ENCODE results near the gene CD3E.
A peak's percentile ranks its signal among the peaks of the same experiment; 100 is the strongest.
"Not testable (repeated sequence)": the region's sequence is repeated elsewhere in the genome, so short reads cannot be mapped to it uniquely, and the experiment has no call there.

Gene CD3E

DNA sequence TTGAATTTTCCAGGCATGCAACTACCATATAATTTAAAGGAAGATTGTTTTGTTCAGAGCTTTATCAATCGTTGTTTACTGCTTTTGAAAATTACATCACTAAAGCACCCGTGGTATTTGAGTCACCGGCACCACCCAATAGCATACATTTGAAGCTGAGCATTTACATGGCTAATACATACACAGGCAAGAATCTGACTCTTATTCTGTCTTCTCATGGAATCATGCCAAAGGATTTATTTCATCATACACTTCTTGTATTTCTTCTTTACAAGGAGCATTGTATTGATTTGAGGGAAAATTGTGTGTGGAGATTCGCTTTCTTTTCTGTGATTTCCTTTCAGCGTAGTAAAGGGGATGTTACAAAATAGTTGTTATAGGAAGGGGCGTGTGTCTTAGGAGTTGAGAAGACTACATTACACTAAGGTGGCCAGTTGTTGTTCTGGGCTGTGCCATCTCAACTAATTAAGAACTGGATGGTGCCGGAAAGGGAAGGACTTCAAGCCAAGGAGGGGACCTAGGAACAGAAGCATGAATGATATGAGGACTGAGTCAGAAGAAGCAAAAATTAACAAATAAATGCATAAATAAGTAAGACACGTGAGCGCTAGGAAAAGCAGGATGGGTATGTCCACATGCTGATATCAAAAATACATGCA lies 12.9 kb upstream of the CD3E start:
- DNase-seq (ENCODE audit: low spot score) = no peak

DNA sequence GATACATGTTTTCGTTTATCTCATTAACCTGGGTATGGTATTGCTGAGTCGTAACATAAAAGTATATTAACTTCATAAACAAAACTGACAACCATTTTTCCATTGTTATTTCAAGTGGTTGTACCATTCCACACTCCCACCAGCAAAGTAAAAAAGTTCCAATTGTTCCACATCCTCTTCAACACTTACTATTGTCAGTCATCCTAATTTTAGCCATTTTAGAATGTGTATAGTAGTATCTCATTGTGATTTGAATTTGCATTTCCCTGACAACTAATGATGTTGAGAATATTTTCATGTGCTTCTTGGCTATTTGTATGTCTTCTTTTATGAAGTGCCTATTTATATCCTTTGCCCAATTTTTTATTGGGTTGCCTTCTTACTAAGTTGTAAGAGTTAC lies 10.5 kb upstream of the CD3E start:
- DNase-seq (ENCODE audit: low spot score) = no peak

- DNase-seq (ENCODE audit: low spot score) = no peak
Observed at GRCh38 chr11:118295199-118295598, 9.3 kb upstream of the CD3E start.

DNA sequence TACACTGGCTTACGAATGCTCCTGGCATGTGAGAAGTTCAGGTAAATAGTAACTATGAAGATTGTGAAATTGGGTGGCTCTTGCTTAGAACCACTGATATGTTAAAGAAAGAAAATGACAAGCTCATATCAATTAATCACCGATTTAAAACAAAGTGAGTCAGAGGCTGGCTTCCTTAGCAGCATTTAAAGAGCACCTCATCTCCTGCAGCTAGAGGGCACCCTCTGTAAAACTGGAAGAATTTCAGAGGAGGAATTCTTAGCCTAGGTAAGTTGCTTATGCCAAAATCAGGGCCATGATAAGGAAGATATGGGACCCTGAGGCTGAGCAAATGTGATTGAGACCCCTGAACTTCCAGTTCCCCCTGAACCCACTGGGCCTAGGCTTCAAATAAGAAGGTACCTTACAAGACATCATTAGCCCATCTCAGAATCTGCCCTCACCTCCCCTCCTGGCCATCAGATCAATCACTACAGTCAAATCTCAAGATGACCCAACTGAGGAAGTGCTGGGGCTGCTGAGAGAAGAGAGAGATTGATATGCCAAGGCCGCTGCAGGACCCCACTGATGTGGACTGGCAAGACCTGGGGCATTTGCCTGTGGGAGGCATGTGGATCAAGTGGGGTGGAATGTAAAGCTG lies 8.6 kb upstream of the CD3E start:
- peak; percentile 7 for DNase-seq (ENCODE audit: low spot score)

DNA sequence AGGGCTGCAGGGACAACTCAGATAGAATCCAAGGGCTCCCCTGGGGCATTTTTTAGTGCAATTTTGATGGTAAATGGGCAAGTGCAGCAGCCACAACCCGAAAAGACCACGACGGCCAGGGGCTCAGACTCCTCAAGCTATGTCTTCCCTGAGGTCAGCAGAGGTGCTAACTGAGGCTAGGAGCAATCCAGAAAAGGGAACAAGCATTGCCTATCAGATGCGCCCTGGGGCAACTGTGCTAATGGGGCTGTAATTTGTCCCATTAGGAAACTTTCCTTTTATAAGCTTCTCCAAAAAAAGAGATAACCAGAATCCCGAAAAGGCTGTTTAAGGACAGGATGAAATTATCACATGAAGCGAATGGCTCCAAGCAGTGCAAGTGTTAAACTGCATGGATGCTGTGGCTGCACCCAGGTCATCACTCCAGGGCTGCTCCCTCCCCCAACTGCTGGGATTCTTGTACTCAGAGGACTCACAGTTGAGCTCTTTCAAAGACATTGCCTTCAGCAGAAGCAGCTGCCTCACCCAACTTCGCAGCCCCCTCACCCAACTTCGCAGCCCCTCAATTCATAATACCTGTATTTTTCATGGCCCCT lies 2.8 kb upstream of the CD3E start:
- no peak for DNase-seq (ENCODE audit: low spot score)

DNA sequence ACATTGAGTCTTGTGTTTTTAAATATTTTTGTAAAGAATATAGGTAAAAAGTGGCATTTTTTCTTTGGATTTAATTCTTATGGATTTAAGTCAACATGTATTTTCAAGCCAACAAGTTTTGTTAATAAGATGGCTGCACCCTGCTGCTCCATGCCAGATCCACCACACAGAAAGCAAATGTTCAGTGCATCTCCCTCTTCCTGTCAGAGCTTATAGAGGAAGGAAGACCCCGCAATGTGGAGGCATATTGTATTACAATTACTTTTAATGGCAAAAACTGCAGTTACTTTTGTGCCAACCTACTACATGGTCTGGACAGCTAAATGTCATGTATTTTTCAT lies 333 bp upstream of the CD3E start:
- no peak for DNase-seq (ENCODE audit: low spot score)

DNA sequence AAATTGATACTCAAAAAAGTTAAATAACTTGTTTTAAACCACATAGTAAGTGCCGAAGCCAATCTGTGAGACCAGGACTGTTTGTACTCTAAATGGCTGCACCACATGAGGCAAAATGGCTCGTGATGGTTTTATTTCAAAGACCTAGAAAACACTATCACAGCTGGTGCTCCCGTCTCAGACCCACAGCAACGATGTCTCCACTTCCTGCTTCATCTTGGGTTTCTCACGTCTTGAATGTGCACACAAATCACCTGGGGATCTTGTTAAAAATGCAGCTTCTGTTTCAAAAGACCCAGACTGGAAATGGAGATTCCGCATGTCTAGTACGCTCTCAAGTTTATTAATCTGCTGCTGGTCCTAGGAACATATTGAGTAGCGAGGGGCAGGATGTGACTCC lies 1.2 kb downstream of the CD3E start:
- no peak for DNase-seq (ENCODE audit: low spot score)

- no peak for DNase-seq (ENCODE audit: low spot score)
Observed at GRCh38 chr11:118306556-118306955, 2.0 kb downstream of the CD3E start.

GRCh38 chr11:118308995-118309528 lies 4.5 kb downstream of the CD3E start:
- not testable (repeated sequence) for DNase-seq (ENCODE audit: low spot score)

DNA sequence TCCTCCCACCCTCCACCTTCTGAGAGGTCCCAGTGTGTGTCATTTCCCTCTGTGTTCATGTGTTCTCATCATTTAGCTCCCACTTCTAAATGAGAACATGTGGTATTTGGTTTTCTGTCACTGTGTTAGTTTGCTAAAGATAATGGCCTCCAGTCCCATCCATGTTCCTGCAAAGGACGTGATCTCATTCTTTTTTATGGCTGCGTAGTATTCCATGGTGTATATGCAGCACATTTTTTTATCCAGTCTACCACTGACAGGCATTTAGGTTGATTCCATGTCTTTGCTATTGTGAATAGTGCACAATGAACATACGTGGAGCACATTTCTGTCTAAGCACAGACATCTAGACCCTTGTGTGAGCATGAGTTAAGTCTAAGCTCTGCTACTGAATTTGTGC lies 5.7 kb downstream of the CD3E start:
- no peak for DNase-seq (ENCODE audit: low spot score)

DNA sequence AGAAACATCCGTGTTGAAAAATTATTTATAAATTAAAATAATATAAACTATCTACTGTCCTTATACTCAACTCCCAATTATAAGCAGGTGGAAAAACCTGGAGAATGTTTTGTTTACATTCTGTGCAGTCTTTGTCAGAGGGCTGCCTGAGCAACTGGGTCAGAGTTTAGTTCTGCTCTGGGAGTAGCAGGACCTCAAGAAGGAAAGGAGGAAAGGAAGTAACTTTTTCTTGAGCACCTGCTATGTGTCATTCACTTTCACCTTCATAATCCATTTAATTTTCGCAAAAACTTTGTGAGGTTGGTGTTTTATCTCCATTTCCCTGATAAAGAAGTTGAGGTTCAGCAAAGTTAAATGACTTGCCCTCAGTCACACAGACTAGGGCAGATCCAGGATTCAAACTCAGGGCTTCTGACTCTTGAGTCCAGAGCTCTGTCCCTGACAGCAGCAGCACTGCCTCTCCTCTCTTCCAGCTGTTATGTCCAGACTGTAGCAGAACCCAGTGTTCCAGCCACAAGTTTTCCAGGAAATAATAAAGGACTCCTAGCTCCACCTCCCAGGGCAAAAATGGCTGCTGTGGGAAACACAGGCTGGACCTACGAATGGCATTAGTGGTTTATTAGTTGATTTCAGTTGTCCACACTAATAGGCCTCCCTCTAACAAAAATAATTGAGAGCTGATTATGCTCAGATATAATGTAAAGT lies 6.4 kb downstream of the CD3E start:
- DNase-seq (ENCODE audit: low spot score) = no peak

DNA sequence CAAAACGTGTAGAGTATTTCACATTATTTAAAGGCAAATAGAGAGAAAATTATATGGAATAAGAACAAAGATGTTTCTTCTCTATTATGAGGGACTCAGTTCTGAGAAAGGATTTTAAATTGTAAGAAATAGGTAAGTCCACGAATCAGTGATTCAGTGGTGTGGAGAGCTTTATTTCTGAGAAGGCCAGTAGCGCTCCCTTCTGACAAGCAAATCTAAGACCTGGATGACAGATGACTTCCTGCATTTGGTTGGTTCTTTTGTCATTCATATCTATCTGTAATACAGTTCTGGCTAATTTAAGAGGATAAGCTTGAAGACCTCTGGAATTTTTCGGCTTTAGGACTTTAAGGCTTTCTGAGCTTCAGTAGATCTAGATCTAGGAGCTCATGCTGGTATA lies 7.0 kb downstream of the CD3E start:
- no peak for DNase-seq (ENCODE audit: low spot score)

DNA sequence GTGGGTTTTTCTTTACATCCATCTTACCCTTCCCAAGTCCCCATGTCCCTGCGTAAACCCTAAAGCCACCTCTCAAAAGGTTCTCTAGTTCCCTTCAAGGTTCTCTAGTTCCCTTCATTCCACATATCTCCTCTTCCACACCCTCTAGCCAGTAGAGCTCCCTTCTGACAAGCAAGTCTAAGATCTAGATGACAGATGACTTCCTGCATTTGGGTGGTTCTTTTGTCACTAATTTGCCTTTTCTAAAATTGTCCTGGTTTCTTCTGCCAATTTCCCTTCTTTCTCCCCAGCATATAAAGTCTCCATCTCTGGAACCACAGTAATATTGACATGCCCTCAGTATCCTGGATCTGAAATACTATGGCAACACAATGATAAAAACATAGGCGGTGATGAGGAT lies 7.8 kb downstream of the CD3E start:
- no peak for DNase-seq (ENCODE audit: low spot score)

DNA sequence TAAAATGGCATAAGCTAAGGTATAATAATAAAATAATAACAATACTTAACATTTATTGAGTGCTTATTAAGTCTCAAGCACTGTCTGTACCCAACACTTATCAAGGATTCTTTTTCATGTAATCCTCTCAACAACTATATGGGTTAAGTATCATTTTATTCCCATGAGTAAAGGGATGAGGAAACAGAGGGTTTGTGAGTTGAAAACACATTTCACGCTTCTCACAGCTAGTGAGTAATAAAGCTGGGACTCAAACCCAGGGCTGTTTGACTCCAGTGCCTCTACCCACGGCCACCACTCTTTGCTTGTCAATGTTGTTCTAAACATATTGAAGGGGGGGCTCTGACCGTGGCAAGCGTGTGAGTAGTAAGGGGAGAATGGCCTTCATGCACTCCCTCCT lies 8.7 kb downstream of the CD3E start:
- no peak for DNase-seq (ENCODE audit: low spot score)

DNA sequence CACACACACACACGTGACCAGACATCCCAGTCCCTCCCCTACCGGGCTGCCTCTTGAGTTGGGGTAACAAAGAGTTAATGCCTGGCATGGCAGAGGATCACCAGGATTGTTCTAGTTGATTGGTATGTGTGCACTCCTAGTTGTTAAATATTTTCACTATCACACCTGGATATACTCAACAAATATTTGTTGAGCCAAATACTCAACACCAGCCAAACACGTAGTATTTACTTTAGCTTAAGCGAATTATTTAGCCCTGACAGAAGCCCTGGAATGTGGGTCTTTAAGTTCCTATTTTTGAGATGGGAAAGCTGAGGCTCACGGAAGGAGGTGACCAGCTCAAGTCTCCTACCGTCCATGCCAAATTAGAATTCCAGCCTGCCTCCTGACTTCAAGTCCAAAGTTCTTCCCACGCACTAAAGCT lies 10.5 kb downstream of the CD3E start:
- no peak for DNase-seq (ENCODE audit: low spot score)

GRCh38 chr11:118318124-118318523 lies 13.6 kb downstream of the CD3E start:
- no peak for DNase-seq (ENCODE audit: low spot score)

DNA sequence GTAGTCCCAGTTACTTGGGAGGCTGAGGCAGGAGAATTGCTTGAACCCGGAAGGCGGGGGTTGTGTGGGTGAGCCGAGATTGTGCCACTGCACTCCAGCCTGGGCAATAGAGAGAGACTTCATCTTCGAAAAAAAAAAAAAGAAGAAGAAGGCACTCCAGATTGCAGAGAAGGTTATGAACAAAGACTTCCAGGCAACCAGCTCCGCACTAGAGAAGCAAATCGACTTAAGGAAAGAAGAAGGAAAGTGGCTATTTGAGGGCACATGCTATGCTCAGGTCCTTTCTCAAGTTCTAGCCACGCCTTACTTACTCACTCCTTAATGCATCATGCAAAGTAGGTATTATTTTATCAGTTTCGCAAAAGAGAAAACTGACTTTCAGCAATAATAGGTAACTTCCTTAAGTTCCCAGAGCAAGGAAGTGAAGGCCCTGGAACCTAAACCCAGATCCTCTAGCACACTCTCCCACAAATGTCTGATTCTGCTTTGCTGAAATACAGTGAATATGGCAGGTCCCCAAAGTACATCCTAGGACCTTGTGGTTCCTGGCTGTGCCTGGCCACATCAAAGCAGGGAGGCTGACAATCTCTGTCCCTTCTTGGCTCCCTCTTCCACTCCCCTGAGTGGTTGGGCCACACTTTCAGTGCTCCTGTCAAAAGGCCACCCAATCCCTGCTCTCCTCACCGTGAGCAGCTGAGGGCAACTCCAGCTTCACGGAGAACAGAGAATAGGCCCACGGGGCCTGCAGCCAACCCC lies 14.2 kb downstream of the CD3E start:
- no peak for DNase-seq (ENCODE audit: low spot score)

- no peak for DNase-seq (ENCODE audit: low spot score)
Observed at GRCh38 chr11:118319337-118319707, 14.8 kb downstream of the CD3E start.

- no peak for DNase-seq (ENCODE audit: low spot score)
Observed at GRCh38 chr11:118320515-118320914, 16.0 kb downstream of the CD3E start.

DNA sequence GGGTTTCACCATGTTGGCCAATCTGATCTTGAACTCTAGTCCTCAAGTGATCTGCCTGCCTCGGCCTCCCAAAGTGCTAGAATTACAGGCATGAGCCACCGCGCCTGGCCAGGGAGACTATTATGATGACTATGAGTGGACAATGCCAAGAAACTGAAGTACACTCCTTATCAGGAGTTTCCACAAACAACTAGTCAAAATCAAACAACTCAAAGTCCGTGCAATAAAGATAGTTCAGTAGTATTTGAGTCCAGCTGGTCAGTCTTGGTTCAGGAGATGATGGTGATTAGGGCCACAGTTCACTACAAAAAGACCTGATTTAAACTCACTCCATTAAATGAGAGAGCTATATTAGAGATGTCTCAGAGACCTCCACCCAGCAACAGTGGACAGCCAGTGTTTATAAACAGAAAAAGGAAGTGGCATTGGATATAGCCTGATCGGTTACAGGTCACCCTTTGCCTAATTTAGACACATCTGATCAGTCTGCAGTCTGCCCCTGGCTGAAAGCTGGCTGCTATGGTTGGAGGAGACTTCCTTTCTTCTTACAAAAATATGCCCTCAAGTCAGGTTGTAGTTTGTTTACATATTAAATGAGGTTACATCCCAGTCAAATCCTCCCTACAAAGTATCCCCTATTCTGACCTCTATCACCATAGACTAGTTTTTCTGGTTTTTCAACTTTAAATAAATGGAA lies 17.0 kb downstream of the CD3E start:
- DNase-seq (ENCODE audit: low spot score) = no peak

DNA sequence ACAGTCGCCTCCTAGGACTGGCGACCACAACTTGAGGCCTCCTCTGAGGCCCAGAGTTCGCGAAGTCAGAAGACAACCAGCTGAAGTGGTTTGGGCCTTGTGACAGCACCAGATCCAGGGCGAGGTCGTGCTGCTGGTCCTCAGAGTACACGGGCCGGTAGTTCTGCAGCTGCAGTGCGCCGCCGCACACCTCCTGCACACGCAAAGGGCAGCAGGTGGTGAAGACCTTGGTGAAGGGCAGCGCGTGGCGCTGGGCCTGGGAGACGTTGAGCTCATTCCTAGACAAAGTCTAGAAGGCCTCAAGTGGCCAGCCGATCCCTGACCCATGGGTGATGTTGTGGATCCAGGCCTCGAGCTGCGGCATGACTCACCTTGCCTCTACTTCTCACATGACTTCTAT lies 18.2 kb downstream of the CD3E start:
- no peak for DNase-seq (ENCODE audit: low spot score)

DNA sequence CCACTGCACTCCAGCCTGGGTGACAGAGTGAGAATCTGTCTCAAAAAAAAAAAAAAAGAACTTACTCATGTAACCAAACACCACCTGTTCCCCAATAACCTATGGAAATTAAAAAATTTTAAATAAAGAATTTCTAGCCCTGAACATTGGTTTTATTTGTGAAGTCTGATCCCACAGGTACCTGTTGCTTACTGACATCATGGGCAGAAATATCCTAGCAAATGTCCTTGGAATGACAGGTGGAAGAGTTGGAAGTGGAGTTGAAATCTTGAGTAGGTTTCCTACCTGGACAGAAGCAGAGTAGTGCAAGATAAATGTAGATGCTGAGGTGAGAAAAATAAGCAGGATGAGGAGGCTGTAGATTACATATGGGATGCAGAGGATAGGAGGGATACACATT lies 20.8 kb downstream of the CD3E start:
- no peak for DNase-seq (ENCODE audit: low spot score)

Data from hematopoietic multipotent progenitor cell treated with erythropoietin and hydrocortisone succinate and interleukin-3 and kit ligand, for 15 days (in vitro differentiated cells).